Hepatic stellate cell (primary cell): ENCODE data around the gene TICRR.

Experiments
- DNase-seq: peaks from one replicate; pipeline ENCODE4 v3.0.0; 2011; ENCODE audit warnings: low spot score

The TICRR gene

DNA sequence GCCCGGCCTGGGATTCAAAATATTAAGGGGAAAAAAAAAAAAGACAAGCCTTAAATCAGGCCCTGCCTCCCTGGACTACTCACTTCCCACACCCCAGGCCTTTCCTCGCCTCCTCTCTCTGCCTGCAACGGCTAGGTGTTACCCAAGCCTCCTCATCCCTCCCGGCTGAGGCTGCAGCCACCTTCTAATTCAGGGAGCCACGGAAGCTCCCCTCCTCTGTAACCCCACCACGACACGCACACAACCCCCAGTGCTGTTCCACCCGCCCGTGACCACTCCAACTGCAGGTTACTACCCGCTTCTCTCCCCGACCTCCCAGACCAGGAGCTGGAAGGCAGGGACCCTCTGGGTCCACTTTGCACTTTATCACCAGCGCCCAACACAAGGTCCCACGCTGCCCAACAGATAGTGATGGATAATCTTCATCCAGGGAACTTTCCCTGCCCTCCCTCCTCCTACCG is 79.1 kb downstream of the TICRR start:
- DNase-seq, result no peak

DNA sequence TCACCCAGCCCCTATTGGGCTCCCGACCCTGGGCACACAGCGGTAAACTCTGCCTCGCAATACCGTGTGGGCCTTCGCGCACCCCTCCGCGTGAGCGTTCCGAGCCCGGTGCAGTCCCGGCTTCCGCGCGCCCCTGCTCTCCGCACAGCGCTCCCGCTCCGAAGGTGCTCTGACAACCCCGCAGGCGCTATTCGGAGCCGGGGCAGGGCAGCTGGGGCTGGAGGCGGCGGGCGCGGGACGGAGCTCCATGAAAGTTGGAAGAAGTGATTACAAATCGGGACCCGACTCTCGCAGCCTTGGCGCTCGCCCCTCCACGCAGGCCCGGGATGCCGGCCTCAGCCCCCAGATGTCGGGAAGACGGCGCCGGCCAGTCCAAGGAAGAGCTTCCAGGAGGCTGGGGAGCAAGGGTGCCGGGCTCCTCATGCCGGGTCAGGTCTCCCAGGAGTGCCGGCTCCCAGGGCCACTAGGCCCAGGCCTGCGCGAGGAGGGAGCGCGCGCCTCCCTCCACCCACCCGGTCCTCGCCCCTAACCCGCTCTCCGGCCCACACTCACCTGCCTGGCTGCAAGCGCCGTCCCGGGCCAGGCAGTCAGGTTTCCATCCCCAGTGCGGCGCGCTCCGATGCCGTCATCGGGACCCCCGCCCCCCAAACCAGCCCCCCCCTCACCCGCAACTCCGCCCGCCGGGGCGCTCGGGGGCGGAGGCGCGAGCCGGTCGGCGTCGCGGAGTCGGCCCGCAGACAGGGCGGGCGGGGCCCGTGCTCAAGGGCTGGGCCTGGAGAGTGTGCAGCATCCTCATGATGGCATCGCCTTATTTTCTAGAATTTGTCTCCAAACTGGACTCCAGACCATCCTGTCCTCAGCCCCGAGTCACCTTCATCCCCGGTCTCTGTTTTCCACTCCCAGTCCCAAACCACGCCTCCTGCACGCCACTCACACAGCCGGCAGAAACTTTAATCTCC is 79.9 kb downstream of the TICRR start, which contains the start of gene KIF7:
Gene KIF7 (minus strand): TSS at position 621 of the 959 bp plus-strand sequence. CDS start 2,537 bp downstream, outside the sequence.
- peak; percentile 84 for DNase-seq

DNA sequence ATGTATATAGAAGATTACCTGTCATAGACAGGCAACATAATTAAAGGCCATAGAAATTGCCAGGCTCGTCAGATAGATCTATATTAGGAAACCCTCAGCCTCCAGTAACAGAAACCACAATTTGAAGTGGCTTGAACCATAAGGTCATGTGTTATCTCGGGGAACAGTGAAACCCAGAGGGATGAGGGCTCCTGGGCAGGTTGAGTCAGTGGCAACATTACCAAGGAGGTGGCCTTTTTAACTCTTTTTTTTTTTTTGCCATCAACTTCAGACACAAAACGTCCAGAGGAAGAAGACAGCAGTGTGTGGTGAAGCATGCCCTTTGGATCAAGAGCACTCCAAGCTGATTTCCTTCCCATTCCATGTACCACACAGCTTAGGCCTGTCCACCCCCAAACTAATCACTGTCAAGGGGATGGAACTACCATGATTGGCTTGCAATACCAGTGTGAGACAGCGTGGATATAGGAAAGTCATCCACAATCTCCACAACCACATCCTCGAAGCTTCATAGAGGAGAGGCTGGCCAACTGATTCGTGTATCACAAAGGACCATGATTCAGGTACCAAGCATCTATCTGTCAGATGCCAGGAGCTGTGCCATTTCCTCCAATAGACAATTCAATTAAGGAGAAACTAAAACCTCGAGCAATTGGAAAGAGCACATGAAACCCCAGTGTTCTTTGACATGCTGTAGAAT is 81.0 kb downstream of the TICRR start:
- no peak for DNase-seq

DNA sequence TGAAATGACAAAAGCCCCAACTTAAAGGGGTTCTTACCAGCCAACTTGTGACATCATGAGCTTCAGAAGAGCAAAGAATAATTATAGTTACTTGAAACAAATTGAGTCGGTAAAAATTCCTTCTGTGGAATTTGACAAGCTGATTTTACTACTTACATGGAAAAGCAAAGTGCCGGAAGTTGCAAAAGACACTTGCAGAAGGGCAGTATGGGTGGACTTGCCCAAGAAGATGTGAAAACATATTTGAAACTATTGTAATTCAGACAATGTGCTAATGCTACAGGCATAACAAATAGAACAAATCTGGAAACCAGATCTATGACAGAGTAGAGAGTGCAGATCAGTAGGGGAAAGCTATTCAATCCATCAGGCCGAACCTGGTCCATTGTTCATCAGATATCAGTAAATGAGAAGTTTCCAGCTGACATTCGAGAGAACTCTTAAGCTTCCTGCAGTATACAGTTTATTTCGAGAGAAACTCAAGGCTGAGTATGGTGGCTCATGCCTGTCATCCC is 82.5 kb downstream of the TICRR start:
- DNase-seq, result no peak

DNA sequence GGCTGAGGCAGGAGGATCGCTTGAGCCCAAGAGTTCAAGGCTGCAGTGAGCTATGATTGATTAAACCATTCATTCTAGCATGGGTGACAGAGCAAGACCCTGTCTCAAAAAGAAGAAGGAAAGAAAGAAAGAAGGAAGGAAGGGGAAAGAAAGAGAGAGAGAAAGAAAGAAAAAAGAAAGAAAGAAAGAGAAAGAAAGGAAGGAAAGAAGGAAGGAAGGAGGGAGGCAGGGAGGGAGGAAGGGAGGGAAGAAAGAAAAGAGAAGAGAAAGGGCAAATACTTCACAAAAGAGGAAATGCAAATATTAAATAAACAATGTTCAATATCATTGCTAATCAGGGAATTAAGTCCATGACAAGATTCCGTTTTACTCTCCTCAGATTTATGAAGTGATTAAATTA is 84.0 kb downstream of the TICRR start:
- DNase-seq, result no peak

DNA sequence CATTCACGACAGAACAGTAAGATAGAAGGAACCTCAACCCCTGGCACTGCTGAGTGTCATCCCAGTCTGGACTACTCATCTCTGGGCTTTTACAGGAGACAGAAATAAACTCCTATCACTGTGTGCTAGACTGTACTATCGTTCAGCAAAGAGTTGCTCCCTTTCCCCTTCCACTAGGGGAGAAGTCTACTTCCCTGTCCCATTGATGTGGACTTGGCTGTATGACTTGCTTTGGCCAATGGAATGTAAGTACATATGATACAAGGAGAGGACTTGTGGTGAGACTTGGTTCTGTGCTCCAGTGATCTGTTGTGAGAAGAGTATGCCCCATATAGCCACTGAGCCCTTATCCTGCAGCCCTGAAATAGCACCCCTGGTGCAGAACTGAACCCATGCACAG is 85.3 kb downstream of the TICRR start:
- no peak for DNase-seq

DNA sequence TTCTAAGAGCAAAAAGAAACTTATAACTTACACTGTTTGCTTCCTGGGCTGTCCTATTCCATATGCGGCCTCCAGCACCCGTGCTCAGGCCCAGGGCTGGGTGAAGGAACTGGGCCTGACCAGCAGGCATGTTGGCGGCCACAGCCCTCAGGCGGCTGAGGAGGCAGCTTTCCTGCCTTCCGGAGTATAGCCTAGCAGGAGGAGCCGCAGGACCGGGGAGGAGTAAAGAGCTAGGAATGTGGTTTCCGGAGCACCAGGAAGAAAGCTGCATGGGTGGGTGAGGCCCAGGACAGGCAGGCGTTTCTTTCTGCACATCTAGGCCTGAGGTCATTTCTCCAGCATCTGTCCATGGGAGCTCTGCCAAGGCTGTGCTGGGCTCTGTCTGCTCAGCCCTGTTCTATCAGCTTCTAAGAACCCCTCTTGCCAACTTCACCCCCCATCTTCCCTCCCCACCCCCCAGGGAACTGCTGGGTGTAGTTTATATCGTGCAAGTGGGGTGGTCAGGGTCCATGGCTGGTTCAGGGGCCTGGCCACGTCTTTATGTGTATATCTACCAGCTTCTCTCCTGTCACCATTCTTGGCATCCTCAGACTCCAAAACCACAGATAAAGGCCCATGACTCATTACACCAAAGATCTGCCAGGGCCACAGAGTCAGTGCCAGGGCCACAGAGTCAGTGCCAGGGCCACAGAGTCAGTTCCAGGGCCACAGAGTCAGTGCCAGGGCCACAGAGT is 87.8 kb downstream of the TICRR start:
- DNase-seq, result peak; percentile 95

DNA sequence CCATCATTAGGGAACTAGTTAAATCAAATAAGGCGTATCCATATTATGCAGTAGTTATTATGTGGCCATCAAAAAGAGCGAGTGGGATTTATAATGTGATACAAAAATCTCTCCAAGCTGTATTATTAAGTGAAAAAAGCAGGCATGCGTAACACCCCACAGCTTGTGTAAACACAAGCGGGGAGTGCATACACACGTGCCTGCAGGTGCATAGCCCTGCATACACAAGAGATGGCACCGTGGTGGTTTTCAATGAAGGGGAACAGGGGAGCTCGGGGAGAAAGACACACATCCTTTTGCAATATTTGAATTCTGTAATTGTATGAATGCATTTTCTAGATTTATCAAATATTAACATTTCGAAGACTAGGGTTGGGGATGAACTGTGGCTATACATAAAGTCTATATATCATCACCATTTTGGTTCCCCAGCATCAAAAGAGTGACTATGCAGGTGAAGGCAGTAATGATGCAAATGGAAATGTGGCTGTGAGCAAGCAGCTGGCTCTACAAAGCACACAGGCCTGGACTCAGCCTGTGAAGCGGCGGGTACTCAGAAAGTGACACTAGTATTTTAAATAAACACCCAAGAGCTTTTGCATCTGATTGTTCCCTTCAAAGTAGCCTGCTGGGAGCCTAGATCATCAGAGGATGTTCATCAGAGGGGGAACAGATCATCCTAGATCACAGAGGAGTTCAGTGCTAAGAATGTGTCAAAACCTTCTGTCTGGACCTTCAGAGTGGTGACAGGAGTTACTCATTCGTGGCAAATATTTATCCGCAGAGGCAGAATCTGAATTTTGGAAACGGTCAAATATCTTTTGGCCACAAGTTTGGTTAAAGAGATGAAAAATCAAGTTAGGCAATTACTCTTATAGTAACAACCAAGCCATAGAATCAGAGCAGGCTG is 89.4 kb downstream of the TICRR start:
- no peak for DNase-seq

DNA sequence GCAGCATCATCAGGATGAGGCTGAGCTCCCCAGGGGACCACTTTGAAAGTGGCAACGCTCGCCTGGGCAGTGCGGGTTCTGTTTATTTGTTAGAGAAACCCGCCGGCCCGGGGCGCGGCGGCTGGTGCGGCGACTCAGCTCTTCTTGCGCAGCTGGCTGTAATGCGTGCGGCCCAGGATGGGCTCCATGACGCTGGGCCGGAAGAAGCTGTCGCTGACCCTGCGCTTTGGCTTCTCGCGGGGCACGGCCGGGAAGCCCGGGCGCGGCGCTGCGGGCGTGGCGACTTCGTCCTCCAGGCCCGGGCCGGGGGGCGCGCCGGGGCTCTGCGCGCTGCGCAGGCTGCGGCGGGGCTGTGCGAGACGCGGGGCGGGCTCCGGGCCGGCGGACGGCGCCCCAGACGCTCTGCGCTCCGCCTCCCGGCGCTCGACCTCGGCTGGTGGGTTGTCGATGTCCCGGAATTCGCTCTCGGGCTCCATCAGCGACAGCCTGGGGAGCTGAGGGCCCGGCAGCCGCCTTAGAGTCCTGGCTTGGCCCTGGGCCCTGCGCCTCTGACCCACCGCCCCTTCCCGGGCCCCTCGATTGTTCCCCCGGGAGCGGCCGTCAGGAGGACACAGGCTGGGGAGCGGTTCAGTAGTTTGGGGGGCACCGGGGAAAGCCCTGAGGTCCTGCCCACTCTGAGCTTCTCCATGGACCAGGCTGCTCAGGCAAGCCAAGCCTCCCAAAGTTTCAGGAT is 90.3 kb downstream of the TICRR start:
- DNase-seq, result peak; percentile 69

DNA sequence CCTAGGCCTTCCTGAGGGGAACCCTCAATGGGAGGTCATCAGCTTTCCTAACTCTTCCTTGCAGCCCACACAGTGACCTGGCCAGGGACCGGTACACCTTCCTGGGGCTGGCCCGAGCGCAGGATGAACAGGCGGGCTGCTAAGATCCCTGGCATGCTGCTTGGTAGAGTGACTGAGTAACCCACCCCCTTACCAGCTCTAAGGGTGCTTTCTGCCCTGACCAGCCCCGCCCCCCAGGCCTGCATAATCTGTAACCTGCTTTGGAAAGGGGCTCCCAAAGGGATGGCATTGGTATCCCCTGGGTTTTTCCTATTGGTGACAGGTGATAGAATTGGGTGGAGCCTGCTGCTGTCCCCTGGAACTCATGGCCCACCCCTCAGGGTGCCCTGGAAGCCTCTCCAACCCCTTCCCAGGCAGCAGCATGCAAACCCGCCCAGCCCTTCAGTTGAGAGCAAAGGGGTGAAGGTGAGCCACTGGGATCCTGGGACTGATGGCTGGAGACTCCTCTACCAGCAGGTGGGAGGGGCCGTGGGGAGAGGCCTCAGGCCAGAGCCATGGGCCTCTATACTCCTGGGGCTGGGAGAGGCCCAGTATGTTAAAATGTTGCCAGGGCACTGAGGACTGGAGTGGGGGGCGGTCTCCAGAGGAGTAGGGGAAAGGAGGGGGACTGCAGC is 91.1 kb downstream of the TICRR start:
- DNase-seq, result no peak

DNA sequence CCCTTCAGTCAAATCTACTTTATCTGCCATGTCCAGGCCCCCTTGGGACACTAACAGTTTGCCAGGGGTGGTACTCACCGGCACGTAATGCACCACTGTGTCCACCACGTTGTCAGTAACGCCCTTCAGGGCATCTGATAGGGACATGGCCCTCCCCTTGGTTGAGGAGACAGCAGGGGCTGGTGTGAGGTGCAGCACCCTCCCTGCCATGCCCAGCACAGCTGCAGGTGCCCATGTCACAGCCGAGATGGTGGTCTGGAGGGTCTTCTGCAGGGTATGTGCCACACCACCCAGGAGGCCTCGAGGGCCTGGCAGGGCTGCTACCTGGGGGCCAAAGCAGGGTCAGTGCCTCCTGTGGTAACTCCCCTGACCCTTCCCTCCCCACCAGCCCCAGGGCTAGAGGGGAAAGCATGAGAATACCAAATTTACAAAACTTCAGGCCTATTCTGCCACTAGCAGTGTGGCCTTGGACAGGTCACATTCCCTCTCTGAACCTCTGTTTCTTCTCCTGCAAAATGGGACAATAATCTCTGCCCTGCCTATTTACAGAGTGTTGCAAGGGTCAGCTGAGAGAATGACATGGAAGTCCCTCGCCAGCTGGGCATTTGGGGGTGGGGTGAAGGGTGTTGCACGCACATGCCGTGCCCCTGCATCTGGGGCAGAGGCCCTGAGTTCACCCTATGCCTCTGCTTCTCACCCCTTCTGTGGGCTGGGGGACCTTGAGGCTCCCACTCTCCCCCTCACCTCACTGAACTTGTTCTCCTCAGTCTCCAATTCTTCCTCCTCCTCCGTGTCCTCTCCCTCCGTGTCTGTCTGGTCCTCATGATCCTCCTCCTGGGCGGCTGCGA is 91.8 kb downstream of the TICRR start:
- DNase-seq, result no peak

DNA sequence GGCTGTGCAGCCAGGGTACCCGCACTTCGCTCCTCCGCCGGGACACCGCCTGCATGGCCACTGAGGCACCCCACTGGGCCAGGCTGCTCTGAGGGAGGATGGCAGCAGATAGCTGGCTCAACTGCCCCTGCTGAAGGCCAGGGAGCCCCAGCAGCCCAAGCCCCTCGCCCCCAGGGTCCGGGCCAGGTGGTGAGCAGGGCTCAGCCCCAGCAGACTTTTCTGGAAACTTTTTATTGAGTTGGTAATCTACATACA is 92.4 kb downstream of the TICRR start:
- no peak for DNase-seq

DNA sequence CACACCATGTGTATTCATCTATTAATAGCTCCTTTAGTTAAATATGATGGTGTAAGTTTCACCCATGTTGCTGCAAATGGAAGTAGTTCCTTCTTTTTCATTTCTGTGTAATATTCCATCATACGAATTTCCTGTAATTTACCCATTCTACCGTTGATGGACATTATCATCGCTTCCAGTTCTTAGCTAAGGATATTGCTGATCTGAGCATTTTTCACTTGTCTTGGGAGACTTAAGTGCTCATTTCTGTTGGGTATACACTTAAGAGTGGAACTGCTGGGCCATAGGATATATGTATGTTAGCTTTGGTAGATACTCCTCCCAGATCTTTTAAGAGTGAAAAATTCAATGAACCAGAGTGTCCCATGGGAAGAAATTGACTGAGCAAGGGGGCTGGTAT is 92.9 kb downstream of the TICRR start:
- DNase-seq, result no peak

DNA sequence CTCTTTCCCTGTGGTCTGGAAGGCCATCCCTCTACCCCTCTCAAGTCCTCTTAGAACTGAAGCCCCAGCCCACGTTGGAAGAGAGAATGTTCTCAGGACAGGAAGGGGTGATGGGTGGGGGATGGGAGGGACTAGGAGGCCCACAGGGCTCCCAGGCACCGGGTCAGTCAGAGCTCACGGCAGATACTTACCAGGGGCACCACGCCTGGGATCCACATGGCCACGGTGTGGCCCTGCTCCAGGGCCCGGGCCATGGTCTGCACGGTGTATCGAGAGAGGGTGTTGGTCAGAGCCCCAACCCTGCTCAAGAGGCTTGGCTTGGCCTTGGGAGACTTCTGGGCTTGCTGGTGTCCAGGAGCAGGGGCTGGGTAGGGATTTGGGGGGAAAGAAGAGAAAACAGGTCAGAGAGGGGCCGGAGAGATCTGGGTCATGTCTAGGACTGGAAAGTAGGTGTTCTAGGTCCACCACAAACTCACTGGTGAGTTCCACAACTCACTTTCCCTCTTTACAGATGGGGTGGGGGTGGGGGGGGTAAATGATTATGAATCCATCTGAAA is 94.1 kb downstream of the TICRR start:
- DNase-seq, result no peak

DNA sequence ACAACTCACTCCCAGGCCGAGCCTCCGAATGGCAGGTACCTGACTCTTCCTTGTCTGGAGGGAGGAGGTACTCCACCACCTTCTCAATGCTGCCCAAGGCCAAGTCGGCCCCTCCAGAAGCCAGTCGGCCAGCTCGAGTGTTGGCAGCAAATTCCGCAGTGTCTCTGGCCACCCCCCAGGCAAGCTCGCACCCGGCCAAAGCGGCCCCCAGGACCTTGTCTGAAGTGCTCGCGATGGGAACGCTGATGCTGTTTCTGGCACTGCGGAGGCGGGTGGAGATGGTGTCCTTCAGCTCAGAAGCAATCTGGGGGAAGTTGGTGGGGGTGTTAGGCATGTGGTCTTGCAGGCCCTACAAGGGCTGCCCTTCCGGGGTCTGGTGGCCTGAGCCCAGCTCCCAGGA is 94.7 kb downstream of the TICRR start:
- no peak for DNase-seq

DNA sequence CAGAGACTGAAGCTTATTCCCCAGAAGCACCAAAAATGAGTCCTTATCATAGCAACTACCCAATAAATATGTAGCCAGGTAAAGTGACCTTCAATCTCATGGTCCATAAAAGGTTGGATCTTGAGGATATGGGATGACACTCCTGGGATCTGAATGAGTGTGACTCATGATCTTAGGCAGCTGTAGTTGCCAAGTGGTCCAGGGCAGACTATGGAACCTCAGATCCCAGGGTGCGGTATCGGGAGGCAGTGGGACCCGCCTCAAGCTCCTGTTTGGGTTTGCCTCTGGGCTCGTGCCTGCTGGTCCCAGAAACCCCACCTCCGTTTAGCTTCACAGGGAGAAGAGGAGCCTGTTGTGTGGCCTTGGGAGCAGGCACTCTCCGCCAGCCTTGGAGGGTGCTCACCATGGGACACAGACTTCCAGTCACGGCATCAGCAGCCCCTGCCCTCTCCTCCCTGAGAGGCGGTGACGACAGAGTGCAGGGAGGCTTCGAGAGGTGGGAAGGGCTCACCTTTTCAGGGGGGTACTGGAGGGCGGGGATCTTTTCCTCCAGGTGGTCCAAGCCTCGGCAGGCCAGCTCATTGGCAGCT is 95.8 kb downstream of the TICRR start:
- DNase-seq, result no peak

DNA sequence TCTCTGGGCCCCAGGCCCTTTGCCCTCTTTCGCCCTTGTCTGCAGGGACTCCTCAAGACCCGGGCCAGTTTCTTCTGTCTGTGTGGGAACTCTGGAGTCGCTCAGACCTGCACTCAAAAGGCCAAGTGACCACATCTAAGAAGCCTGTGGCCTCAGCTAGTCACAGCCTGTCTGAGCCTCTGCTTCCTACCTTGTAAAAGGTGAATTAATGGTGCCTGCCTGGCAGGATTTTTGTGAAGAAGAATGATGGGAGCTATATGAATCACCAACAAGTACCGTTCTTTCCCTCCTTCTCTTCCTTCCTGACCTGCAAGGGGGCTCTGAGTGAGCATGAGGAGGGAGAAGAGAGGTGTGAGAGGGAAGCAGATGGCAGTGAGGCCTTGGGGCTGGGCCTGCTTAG is 96.4 kb downstream of the TICRR start:
- DNase-seq, result no peak
